ENCODE results near the gene REM1. TPM values are rescaled to one million over a fixed set of nuclear protein-coding genes. Genes with fewer than 3 reads are reported as not detected.
A peak's percentile ranks its signal among the peaks of the same experiment; 100 is the strongest.
"Not testable (repeated sequence)": the region's sequence is repeated elsewhere in the genome, so short reads cannot be mapped to it uniquely, and the experiment has no call there.

Gene REM1
- total RNA-seq, 4 donors from 2014 or later = 0.80 to 1.8 (median 1.3) TPM; not detected in 1

DNA sequence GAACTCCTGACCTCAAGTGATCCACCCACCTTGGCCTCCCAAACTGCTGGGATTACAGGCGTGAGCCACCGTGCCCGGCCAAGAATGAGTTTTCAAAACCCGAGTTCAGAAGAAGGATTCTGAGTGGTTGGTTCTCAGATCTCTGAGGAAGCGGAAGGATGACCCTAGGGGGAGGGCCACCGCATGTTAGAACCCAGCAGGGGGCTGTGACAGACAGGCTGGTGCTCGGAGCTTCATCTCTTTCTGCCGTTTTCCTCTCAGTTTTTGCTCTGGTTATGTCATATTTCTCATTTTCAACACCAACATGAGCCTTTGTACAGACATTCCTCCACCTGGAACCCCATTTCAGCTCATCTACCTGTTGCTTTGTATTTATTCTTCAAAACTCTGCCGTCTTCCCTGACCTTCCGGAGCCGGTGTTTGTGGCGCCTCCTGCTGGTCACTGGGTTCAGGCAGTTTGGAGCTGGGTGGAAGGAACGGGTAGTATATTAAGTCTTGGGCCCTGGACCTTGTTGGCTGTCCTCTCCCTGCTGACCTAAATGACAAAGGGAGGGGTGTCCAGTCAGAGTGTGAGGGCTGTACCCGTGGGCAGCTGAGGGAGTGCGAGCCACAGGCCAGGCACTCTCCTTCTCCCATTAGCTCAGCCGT is 35.0 kb upstream of the REM1 start, which contains the start of gene DEFB123:
Gene DEFB123 (plus strand): TSS at position 621 of the 648 bp plus-strand sequence. CDS start 67 bp downstream, outside the sequence.
- no peak within 1 kb of the TSS for H3K27ac ChIP-seq
- WGBS, 2 donors (ENCODE audit: low coverage in 1 of 2) = 80 to 85% methylated on average over 7 to 16 of the region's 16 CpGs
- no peaks in the 10 kb centered on the region for H3K27me3 ChIP-seq
- H3K4me3 ChIP-seq = no peak within 1 kb of the TSS
- intact Hi-C loops (cut with DNase I; ENCODE audit: low total_unique reads) = no loop called here
- no peaks in the 10 kb centered on the region for H3K4me1 ChIP-seq
- no peaks in the 10 kb centered on the region for H3K36me3 ChIP-seq
- no peak for DNase-seq
- in situ Hi-C loops (cut with MboI; ENCODE audit: low pct_ligation_motif_present in 1 of 4, low pct_unique_long_range_greater_than_20kb in 1 of 4, low sequenced_read_pairs in 3 of 4) = no loop called here
- H3K9me3 ChIP-seq = no peaks in the 10 kb centered on the region
- TF ChIP-seq CTCF (IDR thresholded peaks at IDR 0.05) (peak in 1 of 5 experiments; percentile 3), POLR2AphosphoS5 (IDR thresholded peaks at IDR 0.05) (no peak)

GRCh38 chr20:31446084-31446819 is 28.8 kb upstream of the REM1 start:
- in situ Hi-C loops (cut with MboI; ENCODE audit: low pct_ligation_motif_present in 1 of 4, low pct_unique_long_range_greater_than_20kb in 1 of 4, low sequenced_read_pairs in 3 of 4) = no loop called here
- 72 to 77% methylated on average over 12 of the region's 12 CpGs for WGBS, 2 donors (ENCODE audit: low coverage in 1 of 2)

DNA sequence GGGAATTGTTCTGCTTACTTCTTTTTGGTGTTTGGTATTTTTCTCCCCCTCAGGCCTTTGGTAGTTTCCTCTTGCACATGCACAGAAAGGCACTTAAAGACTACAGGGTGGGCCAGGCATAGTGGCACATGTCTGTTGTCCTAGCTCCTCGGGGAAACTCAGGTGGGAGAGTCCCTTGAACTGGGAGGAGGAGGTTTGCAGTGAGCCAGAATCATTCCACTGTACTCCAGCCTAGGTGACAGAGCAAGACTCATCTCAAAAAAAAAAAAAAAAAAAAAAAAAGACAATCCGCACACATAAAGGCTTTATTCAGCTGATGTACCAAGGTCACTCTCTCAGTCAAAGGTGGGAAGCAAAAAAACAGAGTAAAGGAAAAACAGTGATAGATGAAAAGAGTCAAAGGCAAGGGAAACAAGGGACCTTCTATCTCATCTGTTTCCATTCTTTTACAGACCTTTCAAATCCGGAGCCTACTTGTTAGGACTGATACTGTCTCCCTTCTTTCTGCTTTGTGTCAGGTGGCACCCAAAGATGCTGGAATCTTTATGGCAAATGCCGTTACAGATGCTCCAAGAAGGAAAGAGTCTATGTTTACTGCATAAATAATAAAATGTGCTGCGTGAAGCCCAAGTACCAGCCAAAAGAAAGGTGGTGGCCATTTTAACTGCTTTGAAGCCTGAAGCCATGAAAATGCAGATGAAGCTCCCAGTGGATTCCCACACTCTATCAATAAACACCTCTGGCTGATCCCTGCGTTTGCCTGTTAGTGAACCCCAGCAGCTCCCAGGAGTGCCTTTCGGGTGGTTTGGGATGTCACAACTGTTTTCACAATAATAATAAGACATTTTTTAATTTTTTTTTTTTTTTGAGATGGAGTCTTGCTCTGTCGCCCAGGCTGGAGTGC is 25.3 kb upstream of the REM1 start:
- intact Hi-C loops (cut with DNase I; ENCODE audit: low total_unique reads) = no loop called here
- H3K27me3 ChIP-seq = no peaks in the 10 kb centered on the region
- H3K4me3 ChIP-seq = no peak overlapping the region
- TF ChIP-seq EP300 (IDR thresholded peaks at IDR 0.05; ENCODE audit: low read depth) (no peak), POLR2A (IDR thresholded peaks at IDR 0.05) (no peak), POLR2AphosphoS5 (IDR thresholded peaks at IDR 0.05) (no peak), CTCF (IDR thresholded peaks at IDR 0.05) (no peak)
- no peaks in the 10 kb centered on the region for H3K4me1 ChIP-seq
- H3K36me3 ChIP-seq = no peaks in the 10 kb centered on the region
- in situ Hi-C loops (cut with MboI; ENCODE audit: low pct_ligation_motif_present in 1 of 4, low pct_unique_long_range_greater_than_20kb in 1 of 4, low sequenced_read_pairs in 3 of 4) = no loop called here
- H3K9me3 ChIP-seq = no peaks in the 10 kb centered on the region
- WGBS, 2 donors (ENCODE audit: low coverage in 1 of 2) = 72% methylated on average over 5 to 8 of the region's 8 CpGs
- H3K27ac ChIP-seq = no peak overlapping the region
- no peak for DNase-seq

More at GRCh38 chr20:31446084-31446819, 28.8 kb upstream of the REM1 start:
- H3K36me3 ChIP-seq = no peaks in the 10 kb centered on the region
- intact Hi-C loops (cut with DNase I; ENCODE audit: low total_unique reads) = no loop called here
- no peak for DNase-seq
- H3K9me3 ChIP-seq = no peaks in the 10 kb centered on the region
- H3K27ac ChIP-seq = no peak overlapping the region
- no peak overlapping the region for H3K4me3 ChIP-seq
- no peak for TF ChIP-seq EP300 (IDR thresholded peaks at IDR 0.05; ENCODE audit: low read depth)
- H3K27me3 ChIP-seq = no peaks in the 10 kb centered on the region
- H3K4me1 ChIP-seq = no peaks in the 10 kb centered on the region

DNA sequence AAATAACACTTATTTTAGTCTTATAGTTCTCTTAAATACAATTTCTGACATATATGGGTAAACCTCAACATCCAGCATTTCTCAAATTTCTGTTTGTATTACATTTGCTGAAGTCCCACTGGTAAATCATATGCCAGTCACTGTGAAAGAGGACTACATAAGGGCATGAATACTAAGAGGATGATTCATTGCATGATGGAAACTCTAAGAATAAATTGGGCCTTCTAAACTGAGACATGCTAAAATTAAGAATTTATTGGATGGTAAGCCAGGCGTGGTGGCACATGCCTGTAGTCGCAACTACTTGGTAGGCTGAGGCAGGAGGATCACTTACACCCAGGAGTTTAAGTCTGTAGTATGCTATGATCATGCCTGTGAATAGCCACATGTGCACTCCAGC is 22.5 kb upstream of the REM1 start:
- TF ChIP-seq POLR2A (IDR thresholded peaks at IDR 0.05) = no peak
- no peak for TF ChIP-seq POLR2AphosphoS5 (IDR thresholded peaks at IDR 0.05)
- intact Hi-C loops (cut with DNase I; ENCODE audit: low total_unique reads) = no loop called here
- H3K9me3 ChIP-seq = no peaks in the 10 kb centered on the region
- H3K4me1 ChIP-seq = no peaks in the 10 kb centered on the region
- in situ Hi-C loops (cut with MboI; ENCODE audit: low pct_ligation_motif_present in 1 of 4, low pct_unique_long_range_greater_than_20kb in 1 of 4, low sequenced_read_pairs in 3 of 4) = no loop called here
- H3K36me3 ChIP-seq = no peaks in the 10 kb centered on the region
- peaks cover 4% of the 10 kb centered on the region for H3K27me3 ChIP-seq
- no peak overlapping the region for H3K27ac ChIP-seq
- 76 to 87% methylated on average over 2 of the region's 2 CpGs for WGBS, 2 donors (ENCODE audit: low coverage in 1 of 2)
- H3K4me3 ChIP-seq = no peak overlapping the region
- DNase-seq = no peak

DNA sequence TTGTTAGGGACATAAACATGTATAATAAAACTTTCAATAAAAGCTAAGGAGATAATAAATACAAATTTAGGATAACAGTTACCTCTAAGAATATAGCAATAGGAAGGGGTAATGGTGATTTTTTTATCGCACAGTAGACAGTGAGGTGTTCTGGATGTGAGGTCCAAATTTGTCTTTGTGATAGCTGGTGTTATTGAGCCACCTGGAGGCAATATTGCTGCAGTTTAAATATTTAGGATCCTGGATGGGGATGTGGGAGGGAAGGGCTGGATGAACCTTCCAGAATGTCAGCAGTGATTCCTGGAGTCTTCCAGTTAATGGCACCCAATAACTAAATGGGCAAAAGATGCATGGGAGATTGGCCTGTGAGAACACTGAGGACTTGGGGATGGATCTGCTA is 20.7 kb upstream of the REM1 start:
- no peak overlapping the region for H3K27ac ChIP-seq
- H3K4me1 ChIP-seq = no peaks in the 10 kb centered on the region
- no peak overlapping the region for H3K4me3 ChIP-seq
- DNase-seq = no peak
- 92 to 100% methylated on average over 1 of the region's 1 CpG for WGBS, 2 donors (ENCODE audit: low coverage in 1 of 2)
- no peaks in the 10 kb centered on the region for H3K9me3 ChIP-seq
- intact Hi-C loops (cut with DNase I; ENCODE audit: low total_unique reads) (no loop called here), in situ Hi-C loops (cut with MboI; ENCODE audit: low pct_ligation_motif_present in 1 of 4, low pct_unique_long_range_greater_than_20kb in 1 of 4, low sequenced_read_pairs in 3 of 4) (no loop called here)
- H3K27me3 ChIP-seq = peaks cover 10% of the 10 kb centered on the region
- TF ChIP-seq POLR2AphosphoS5 (IDR thresholded peaks at IDR 0.05) = no peak
- no peaks in the 10 kb centered on the region for H3K36me3 ChIP-seq

DNA sequence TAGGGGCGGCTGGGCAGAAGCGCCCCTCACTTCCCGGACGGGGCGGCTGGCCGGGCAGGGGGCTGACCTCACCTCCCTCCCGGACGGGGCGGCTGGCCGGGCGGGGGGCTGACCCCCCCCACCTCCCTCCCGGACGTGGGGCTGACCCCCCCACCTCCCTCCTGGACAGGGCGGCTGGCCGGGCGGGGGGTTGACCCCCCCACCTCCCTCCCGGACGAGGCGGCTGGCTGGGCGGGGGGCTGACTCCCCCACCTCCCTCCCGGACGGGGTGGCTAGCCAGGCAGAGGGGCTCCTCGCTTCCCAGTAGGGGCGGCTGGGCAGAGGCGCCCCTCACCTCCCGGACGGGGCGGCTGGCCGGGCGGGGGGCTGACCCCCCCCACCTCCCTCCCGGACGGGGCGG is 4.1 kb upstream of the REM1 start:
- H3K4me3 ChIP-seq; H3K36me3 ChIP-seq; H3K9me3 ChIP-seq; DNase-seq; intact Hi-C loops (cut with DNase I; ENCODE audit: low total_unique reads); in situ Hi-C loops (cut with MboI; ENCODE audit: low pct_ligation_motif_present in 1 of 4, low pct_unique_long_range_greater_than_20kb in 1 of 4, low sequenced_read_pairs in 3 of 4); H3K27ac ChIP-seq: not testable (repeated sequence)
- Histone ChIP-seq H3K27me3 (peaks cover 13% of the 10 kb centered on the region), H3K4me1 (peaks cover 0 to 10% (median 3%) of the 10 kb centered on the region in 4 donors)
- no CpG with 5 or more reads among the region's 33 CpGs for WGBS, 2 donors (ENCODE audit: low coverage in 1 of 2)

All from transverse colon (tissue), 4 donors.